ENCODE results near the gene TXNDC16. TPM values are rescaled to one million over a fixed set of nuclear protein-coding genes. Genes with fewer than 3 reads are reported as not detected.

The TXNDC16 gene
- total and polyA plus RNA-seq, 2 donors (not counting 3 experiments of a cell fraction or from before 2014, with no cell fraction given), result 2.3 to 4.5 TPM

DNA sequence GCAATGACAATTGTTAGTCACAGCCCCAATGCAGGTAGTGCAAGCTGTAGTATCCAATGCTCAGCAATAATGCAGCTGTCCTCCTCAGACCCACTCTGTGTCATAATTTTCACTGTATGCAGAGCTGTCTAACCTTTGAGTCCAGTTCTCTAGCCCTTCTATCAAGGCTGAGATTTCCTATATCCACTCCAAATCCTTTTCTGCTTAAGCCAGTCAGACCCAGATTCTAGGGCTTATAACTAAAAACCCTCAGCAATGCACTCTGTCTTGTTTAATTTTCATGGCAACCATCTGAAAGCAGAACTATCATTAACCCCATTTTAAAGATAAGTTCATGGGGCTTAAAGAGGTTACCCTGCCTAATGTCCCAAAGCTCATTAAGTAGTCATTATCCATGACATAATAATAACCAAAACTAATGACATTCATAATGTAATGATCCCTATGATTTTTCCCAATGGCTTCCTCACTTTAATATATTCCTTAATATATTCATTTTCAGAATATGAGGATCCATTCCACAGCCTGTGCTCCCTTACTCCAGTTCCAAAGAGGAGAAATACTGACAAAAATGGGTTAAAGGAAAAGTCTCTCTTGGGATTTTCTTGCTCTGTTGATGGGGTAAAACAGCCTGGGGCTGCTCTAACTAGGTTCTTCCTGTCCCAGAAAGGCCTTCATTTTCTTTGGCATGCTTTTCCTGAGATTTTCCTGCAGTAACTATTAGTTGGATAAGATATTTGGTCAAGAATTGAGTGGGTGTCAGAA is 29.5 kb downstream of the TXNDC16 start:
- no peaks in the 10 kb centered on the region for H3K4me1 ChIP-seq (ENCODE audit: control insufficient read depth, extremely low read depth, insufficient read depth, low read length)
- ChIA-PET POLR2A (no interaction called here), CTCF (no interaction called here)
- H3K9ac ChIP-seq (replicated peaks; ENCODE audit: extremely low read depth, insufficient read depth, low read length), result no peak overlapping the region
- intact Hi-C loops (cut with micrococcal nuclease), result no loop called here
- BruUV-seq (replicated peaks), result no TSS peak
- H3K9me1 ChIP-seq (replicated peaks; ENCODE audit: control insufficient read depth, extremely low read depth, insufficient read depth, low read length), result no peaks in the 10 kb centered on the region
- no peak overlapping the region for H3K4me2 ChIP-seq (ENCODE audit: insufficient read depth, low read length)
- dilution Hi-C loops (cut with MboI; ENCODE audit: extremely low pct_ligation_motif_present, low sequenced_read_pairs), result no loop called here
- H4K20me1 ChIP-seq (replicated peaks; ENCODE audit: control insufficient read depth, extremely low read depth, insufficient read depth, low read length), result no peaks in the 10 kb centered on the region
- FAIRE-seq (no peak), DNase-seq (ENCODE audit: low read depth, low spot score) (no peak)
- H3K27me3 ChIP-seq (ENCODE audit: control insufficient read depth in 2 of 2, insufficient read depth in 2 of 2, low read length in 2 of 2), result no peaks in the 10 kb centered on the region
- no peaks in the 10 kb centered on the region for H3K36me3 ChIP-seq (ENCODE audit: control insufficient read depth in 2 of 2, extremely low read depth in 1 of 2, insufficient read depth in 2 of 2, low read length in 2 of 2)
- no peak overlapping the region for H3K4me3 ChIP-seq (replicated peaks in 1 of 3; ENCODE audit: insufficient read depth in 1 of 3, low read depth in 1 of 3, low read length in 3 of 3)
- no peak overlapping the region for H2AFZ ChIP-seq (ENCODE audit: low read depth, low read length)
- H3K9me3 ChIP-seq (replicated peaks; ENCODE audit: control insufficient read depth, insufficient read depth, low read length), result no peaks in the 10 kb centered on the region
- no peaks in the 10 kb centered on the region for H3K79me2 ChIP-seq (ENCODE audit: control insufficient read depth, insufficient read depth, low read length)
- H3K27ac ChIP-seq (ENCODE audit: insufficient read depth, low read depth, low read length), result no peak overlapping the region
- no peak for TF ChIP-seq GATA2 (IDR thresholded peaks at IDR 0.05; ENCODE audit: insufficient read depth, insufficient read length, low read depth, low read length)
- TF ChIP-seq EZH2 (IDR thresholded peaks at IDR 0.05; ENCODE audit: borderline replicate concordance, low read depth, low read length, severe bottlenecking), result no peak
- TF ChIP-seq POLR2A (IDR thresholded peaks at IDR 0.05; ENCODE audit: low read depth, low read length), result no peak
- TF ChIP-seq, protein P1, sequence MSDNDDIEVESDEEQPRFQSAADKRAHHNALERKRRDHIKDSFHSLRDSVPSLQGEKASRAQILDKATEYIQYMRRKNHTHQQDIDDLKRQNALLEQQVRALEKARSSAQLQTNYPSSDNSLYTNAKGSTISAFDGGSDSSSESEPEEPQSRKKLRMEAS (IDR thresholded peaks at IDR 0.05; ENCODE audit: insufficient read depth, insufficient read length), result no peak
- no peak for TF ChIP-seq FOS (IDR thresholded peaks at IDR 0.05; ENCODE audit: borderline replicate concordance, insufficient read depth, low read length)
- TF ChIP-seq JUN (IDR thresholded peaks at IDR 0.05; ENCODE audit: borderline replicate concordance, insufficient read depth, insufficient read length, low read depth), result no peak
- TF ChIP-seq MYC (IDR thresholded peaks at IDR 0.05; ENCODE audit: low read depth, low read length), result no peak
- TF ChIP-seq, protein P2, sequence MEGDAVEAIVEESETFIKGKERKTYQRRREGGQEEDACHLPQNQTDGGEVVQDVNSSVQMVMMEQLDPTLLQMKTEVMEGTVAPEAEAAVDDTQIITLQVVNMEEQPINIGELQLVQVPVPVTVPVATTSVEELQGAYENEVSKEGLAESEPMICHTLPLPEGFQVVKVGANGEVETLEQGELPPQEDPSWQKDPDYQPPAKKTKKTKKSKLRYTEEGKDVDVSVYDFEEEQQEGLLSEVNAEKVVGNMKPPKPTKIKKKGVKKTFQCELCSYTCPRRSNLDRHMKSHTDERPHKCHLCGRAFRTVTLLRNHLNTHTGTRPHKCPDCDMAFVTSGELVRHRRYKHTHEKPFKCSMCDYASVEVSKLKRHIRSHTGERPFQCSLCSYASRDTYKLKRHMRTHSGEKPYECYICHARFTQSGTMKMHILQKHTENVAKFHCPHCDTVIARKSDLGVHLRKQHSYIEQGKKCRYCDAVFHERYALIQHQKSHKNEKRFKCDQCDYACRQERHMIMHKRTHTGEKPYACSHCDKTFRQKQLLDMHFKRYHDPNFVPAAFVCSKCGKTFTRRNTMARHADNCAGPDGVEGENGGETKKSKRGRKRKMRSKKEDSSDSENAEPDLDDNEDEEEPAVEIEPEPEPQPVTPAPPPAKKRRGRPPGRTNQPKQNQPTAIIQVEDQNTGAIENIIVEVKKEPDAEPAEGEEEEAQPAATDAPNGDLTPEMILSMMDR (IDR thresholded peaks at IDR 0.05; ENCODE audit: extremely low read depth in 1 of 2, insufficient read depth in 1 of 2, low read depth in 1 of 2, low read length in 2 of 2), result no peak
- no peak for TF ChIP-seq POLR2AphosphoS5 (IDR thresholded peaks at IDR 0.05; ENCODE audit: insufficient read depth, low read depth, low read length)
